ENCODE results near the gene CKB.

DNA sequence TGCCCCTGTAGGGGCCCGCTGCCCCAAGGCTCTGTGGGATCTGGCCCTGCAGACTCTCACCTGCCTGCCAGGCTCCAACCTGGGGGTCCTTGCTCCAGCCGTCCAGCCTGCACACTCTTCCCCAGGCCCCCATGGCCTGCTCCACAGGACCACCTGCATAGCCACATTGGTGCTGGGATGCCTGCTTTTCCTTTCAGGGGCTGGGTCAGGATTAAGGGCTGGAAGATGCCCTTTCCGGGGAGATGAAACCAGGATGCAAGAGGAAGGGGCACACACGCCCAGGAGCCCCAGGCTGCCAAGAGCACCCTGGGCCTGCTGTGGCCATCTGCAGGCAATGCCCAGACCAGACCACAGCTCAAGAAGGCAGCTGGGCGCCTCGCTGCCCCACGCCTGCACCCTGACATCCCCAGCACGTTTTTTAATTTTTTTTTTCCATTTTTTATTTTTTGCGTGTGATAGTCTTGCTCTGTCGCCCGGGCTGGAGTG, 24.9 kb upstream of the CKB start:
- TF ChIP-seq EZH2 (IDR thresholded peaks at IDR 0.05) (no peak), POLR2AphosphoS5 (IDR thresholded peaks at IDR 0.05; ENCODE audit: borderline replicate concordance, low read depth, low read length) (no peak)

Measured in SK-N-MC (cell line).